ENCODE data around the gene CFAP91.

CFAP91 gene

GRCh38 chr3:119751423-119751822 lies 48.6 kb downstream of the CFAP91 start:
- Mint-ChIP-seq H3K9me3 (peaks cover 20% of the 10 kb centered on the region), H3K36me3 (ENCODE audit: low read depth) (peaks cover 93% of the 10 kb centered on the region)

More at GRCh38 chr3:119751423-119751822, 48.6 kb downstream of the CFAP91 start:
- Mint-ChIP-seq H3K27me3 (ENCODE audit: low read depth, poor library complexity) (no peaks in the 10 kb centered on the region), H3K4me1 (no peaks in the 10 kb centered on the region), H3K4me3 (no peak overlapping the region), H3K27ac (no peak overlapping the region)
- no peak for TF ChIP-seq CTCF (IDR thresholded peaks at IDR 0.05)
- DNase-seq: no peak
